HCT116 (cell line): Measurements from ENCODE around the gene SLC7A10. TPM values are rescaled to one million over a fixed set of nuclear protein-coding genes. Genes with fewer than 3 reads are reported as not detected.

ENCODE experiments used
- ATAC-seq: fragments of 200-7000 bp; cut with Tn5 transposase; 2 replicates; pipeline ENCODE4 v1.9.1; 2020; ENCODE audit warnings: mild to moderate bottlenecking, moderate library complexity
- BruUV-seq: library from RNA; stranded (reverse); fragments of 400-500 nt; replicated peaks from 2 replicates; lab custom pipeline; 2021; lab: Mats Ljungman, UMichigan
- CTCF ChIA-PET: fragments of 300-600 bp; sonication (Branson Sonifier 250); formaldehyde crosslinking; loops from one replicate; lab custom pipeline; 2021; ENCODE audit warnings: antibody characterized with exemption; lab: Charles Lee
- POLR2A ChIA-PET: fragments of 300-600, 350-600 bp; sonication (Branson Sonifier 250); formaldehyde crosslinking; loops from one replicate; lab custom pipeline; 2021; ENCODE audit warnings: antibody characterized with exemption; lab: Charles Lee
- RAD21 ChIA-PET, 2 experiments: fragments of 300-600 bp; sonication (Branson Sonifier 250); formaldehyde crosslinking; loops; one replicate each; lab custom pipeline; 2023; ENCODE audit warnings: low total read pairs in 2 of 2; ENCODE audit not compliant: uncharacterized antibody in 2 of 2, unreplicated experiment in 2 of 2, low non-redundant PET in 1 of 2; lab: Charles Lee
- DNase-seq: peaks from one replicate; pipeline ENCODE4 v3.0.0-alpha.2; 2010; ENCODE audit warnings: low read depth, low spot score
- H2AFZ ChIP-seq: fragments of 200-600 bp; shearing (Covaris generic), sonication (generic); 2 replicates; pipeline ENCODE4 v1.6.1; 2017; ENCODE audit warnings: low read depth, mixed run types, mixed read lengths, antibody characterized with exemption, low read length; ENCODE audit not compliant: poor library complexity, severe bottlenecking
- H3K27ac ChIP-seq: 2 replicates; pipeline ENCODE4 v1.5.1; 2012; ENCODE audit warnings: low read depth, low read length
- H3K27me3 ChIP-seq: fragments of 200-600 bp; sonication (generic); 2 replicates; pipeline ENCODE4 v1.6.1; 2016; ENCODE audit warnings: mixed run types, low read length, mixed read lengths; ENCODE audit not compliant: insufficient read depth
- H3K36me3 ChIP-seq, 2 experiments: fragments of 200-500 bp in 1 of 2; fragments of 200-600 bp in 1 of 2; sonication (Bioruptor generic) in 1 of 2; sonication (generic) in 1 of 2; 2 replicates each; pipeline versions ENCODE4 v1.5.1 to v1.6.1; 2014 to 2016; ENCODE audit warnings: low read length in 2 of 2, inconsistent platforms in 1 of 2, mixed read lengths in 1 of 2, mixed run types in 1 of 2; ENCODE audit not compliant: insufficient read depth in 2 of 2, control insufficient read depth in 1 of 2
- H3K4me1 ChIP-seq, 2 experiments: fragments of 200-600 bp in 1 of 2; sonication (generic) in 1 of 2; 2 replicates each; pipeline versions ENCODE4 v1.5.1 to v1.6.1; 2012 to 2017; ENCODE audit warnings: low read length in 2 of 2, inconsistent platforms in 1 of 2, mild to moderate bottlenecking in 1 of 2, mixed read lengths in 1 of 2, mixed run types in 1 of 2, moderate library complexity in 1 of 2; ENCODE audit not compliant: insufficient read depth in 2 of 2, control insufficient read depth in 1 of 2
- H3K4me2 ChIP-seq: fragments of 200-600 bp; sonication (generic); 2 replicates; pipeline ENCODE4 v1.6.1; 2017; ENCODE audit warnings: mixed run types, low read length, mixed read lengths
- H3K4me3 ChIP-seq, 2 experiments: fragments of 200-600 bp in 1 of 2; sonication (generic) in 1 of 2; replicated peaks in 1 of 2; 2 replicates each; pipeline ENCODE4 v1.5.1; 2011 to 2016; ENCODE audit warnings: low read length in 2 of 2, control low read depth in 1 of 2, low read depth in 1 of 2, mild to moderate bottlenecking in 1 of 2, mixed read lengths in 1 of 2, mixed run types in 1 of 2
- H3K79me2 ChIP-seq: fragments of 200-600 bp; sonication (generic); 2 replicates; pipeline ENCODE4 v1.6.1; 2017; ENCODE audit warnings: mild to moderate bottlenecking, mixed run types, low read length, moderate library complexity, mixed read lengths; ENCODE audit not compliant: insufficient read depth
- H3K9ac ChIP-seq: fragments of 200-600 bp; sonication (generic); 2 replicates; pipeline ENCODE4 v1.6.1; 2016; ENCODE audit warnings: low read length, mixed read lengths
- H3K9me2 ChIP-seq: fragments of 200-600 bp; sonication (generic), shearing (Covaris generic); 2 replicates; pipeline ENCODE4 v1.6.1; 2017; ENCODE audit warnings: mixed run types, mild to moderate bottlenecking, moderate library complexity; ENCODE audit not compliant: insufficient read depth
- H3K9me3 ChIP-seq, 2 experiments: fragments of 200-500 bp in 1 of 2; fragments of 200-600 bp in 1 of 2; sonication (Bioruptor generic) in 1 of 2; sonication (generic) in 1 of 2; 2 replicates each; pipeline ENCODE4 v1.6.1; 2014 to 2017; ENCODE audit warnings: low read length in 2 of 2, mixed read lengths in 2 of 2, inconsistent platforms in 1 of 2, low read depth in 1 of 2, mild to moderate bottlenecking in 1 of 2, mixed run types in 1 of 2, moderate library complexity in 1 of 2; ENCODE audit not compliant: control insufficient read depth in 1 of 2, insufficient read depth in 1 of 2
- H4K20me1 ChIP-seq: fragments of 200-600 bp; sonication (generic), shearing (Covaris generic); 2 replicates; pipeline ENCODE4 v1.6.1; 2017; ENCODE audit warnings: mixed run types, mild to moderate bottlenecking, moderate library complexity; ENCODE audit not compliant: insufficient read depth
- CBX3 ChIP-seq: IDR thresholded peaks from 2 replicates; pipeline ENCODE4 v1.6.1; 2012; ENCODE audit warnings: low read depth
- CEBPB ChIP-seq: IDR thresholded peaks from 2 replicates; pipeline ENCODE4 v1.6.1; 2012; ENCODE audit warnings: low read depth
- CTCF ChIP-seq, 3 experiments: fragments of 200-600 bp in 1 of 3; sonication (generic) in 1 of 3; IDR thresholded peaks in 2 of 3; conservative IDR thresholded peaks in 1 of 3; 2 replicates each; pipeline ENCODE4 v1.5.1; 2012 to 2017; ENCODE audit warnings: low read depth in 2 of 3, low read length in 2 of 3, antibody characterized with exemption in 1 of 3, borderline replicate concordance in 1 of 3, control low read depth in 1 of 3, mild to moderate bottlenecking in 1 of 3, mixed read lengths in 1 of 3, mixed run types in 1 of 3, moderate library complexity in 1 of 3; ENCODE audit not compliant: insufficient read depth in 1 of 3
- ELF1 ChIP-seq: IDR thresholded peaks from 2 replicates; pipeline ENCODE4 v1.6.1; 2012; ENCODE audit warnings: low read depth, borderline replicate concordance
- EZH2 ChIP-seq: fragments of 200-600 bp; sonication (generic); IDR thresholded peaks from 2 replicates; pipeline ENCODE4 v1.6.1; 2017; ENCODE audit warnings: antibody characterized with exemption, mixed run types
- EZH2phosphoT487 ChIP-seq: fragments of 200-600 bp; IDR thresholded peaks from 2 replicates; pipeline ENCODE4 v1.6.1; 2018; ENCODE audit warnings: antibody characterized with exemption, borderline replicate concordance
- FOSL1 ChIP-seq: IDR thresholded peaks from 2 replicates; pipeline ENCODE4 v1.6.1; 2012; ENCODE audit warnings: low read depth
- JUND ChIP-seq: IDR thresholded peaks from 2 replicates; pipeline ENCODE4 v1.6.1; 2012
- MAX ChIP-seq: IDR thresholded peaks from 2 replicates; pipeline ENCODE4 v1.6.1; 2012
- RAD21 ChIP-seq: IDR thresholded peaks from 2 replicates; pipeline ENCODE4 v1.6.1; 2012; ENCODE audit warnings: low read depth, mild to moderate bottlenecking
- REST ChIP-seq: IDR thresholded peaks from 2 replicates; pipeline ENCODE4 v1.6.1; 2012; ENCODE audit warnings: low read depth
- SIN3A ChIP-seq: IDR thresholded peaks from 2 replicates; pipeline ENCODE4 v1.6.1; 2012; ENCODE audit warnings: low read depth
- SRF ChIP-seq: IDR thresholded peaks from 2 replicates; pipeline ENCODE4 v1.6.1; 2012; ENCODE audit warnings: low read depth
- TCF7L2 ChIP-seq: IDR thresholded peaks from 2 replicates; pipeline ENCODE4 v1.7.0; 2011; ENCODE audit warnings: borderline replicate concordance, inconsistent platforms; ENCODE audit not compliant: insufficient read depth, insufficient read length; ENCODE audit errors: extremely low read depth
- YY1 ChIP-seq: IDR thresholded peaks from 2 replicates; pipeline ENCODE4 v1.6.1; 2011; ENCODE audit warnings: low read length, low read depth, moderate library complexity, mild to moderate bottlenecking; ENCODE audit not compliant: insufficient replicate concordance; ENCODE audit errors: extremely low read depth
- ZFX ChIP-seq: fragments of 450-650 bp; IDR thresholded peaks from 2 replicates; pipeline ENCODE4 v1.6.1; 2017
- intact Hi-C: fragments of 100-400 bp; cut with micrococcal nuclease; formaldehyde crosslinking; loops from 2 replicates; pipeline ENCODE4 v1.10.0; 2022
- total RNA-seq: library from RNA; stranded (reverse); gene quantifications from one replicate; pipeline ENCODE4 v1.2.1, GENCODE V29; 2021; ENCODE audit not compliant: unreplicated experiment

Gene SLC7A10
- total RNA-seq, 1 experiment from 2014 or later: 0.25 TPM

GRCh38 chr19:33251526-33252090 is 26.0 kb upstream of the SLC7A10 start:
- TF ChIP-seq YY1 (no peak), CEBPB (no peak), SRF (no peak), TCF7L2 (no peak), JUND (no peak), EZH2phosphoT487 (no peak), CTCF (IDR thresholded peaks at IDR 0.05 in 2 of 3, conservative IDR thresholded peaks at IDR 0.05 in 1 of 3; ENCODE audit: borderline replicate concordance in 1 of 3, insufficient read depth in 1 of 3, low read depth in 2 of 3, low read length in 2 of 3) (no peak), FOSL1 (no peak), RAD21 (no peak), ZFX (no peak), CBX3 (no peak), ELF1 (no peak), MAX (no peak), REST (no peak), EZH2 (no peak), SIN3A (no peak)
- TF ChIP-seq, all 23 proteins: peak for 0
- H3K4me1 ChIP-seq: peaks cover 10 to 15% of the 10 kb centered on the region in 2 experiments; a peak in 3 of 4 replicates
- RAD21 ChIA-PET: no interaction called here

More at GRCh38 chr19:33251526-33252090, 26.0 kb upstream of the SLC7A10 start:
- no peaks in the 10 kb centered on the region for H3K79me2 ChIP-seq
- H3K27me3 ChIP-seq: no peaks in the 10 kb centered on the region
- CTCF ChIA-PET: no interaction called here
- H4K20me1 ChIP-seq: no peaks in the 10 kb centered on the region
- H3K4me3 ChIP-seq: no peak overlapping the region
- H3K9me2 ChIP-seq: no peaks in the 10 kb centered on the region
- no peak overlapping the region for H2AFZ ChIP-seq
- H3K4me2 ChIP-seq: no peak overlapping the region
- H3K9me3 ChIP-seq: no peaks in the 10 kb centered on the region
- DNase-seq (no peak), ATAC-seq (no peak)
- no peak overlapping the region for H3K27ac ChIP-seq
- no peak overlapping the region for H3K9ac ChIP-seq
- BruUV-seq: no TSS peak
- intact Hi-C loops: no loop called here
- no peaks in the 10 kb centered on the region for H3K36me3 ChIP-seq
- POLR2A ChIA-PET: no interaction called here
